ENCODE data around the gene SPDYE6.

- TF ChIP-seq CTCF (IDR thresholded peaks at IDR 0.05) (no peak), POLR2A (IDR thresholded peaks at IDR 0.05) (no peak), POLR2AphosphoS5 (IDR thresholded peaks at IDR 0.05) (no peak)
Observed at GRCh38 chr7:102305414-102306268, 50.6 kb downstream of the SPDYE6 start.
